Pons (tissue), 1 donor: ENCODE measurements around the gene MYO1E.
A peak's percentile ranks its signal among the peaks of the same experiment; 100 is the strongest.
"Not testable (repeated sequence)": the region's sequence is repeated elsewhere in the genome, so short reads cannot be mapped to it uniquely, and the experiment has no call there.

ENCODE experiments used
- DNase-seq: peaks from one replicate; pipeline ENCODE4 v3.0.0-alpha.2; 2016; ENCODE audit warnings: low spot score

MYO1E gene

DNA sequence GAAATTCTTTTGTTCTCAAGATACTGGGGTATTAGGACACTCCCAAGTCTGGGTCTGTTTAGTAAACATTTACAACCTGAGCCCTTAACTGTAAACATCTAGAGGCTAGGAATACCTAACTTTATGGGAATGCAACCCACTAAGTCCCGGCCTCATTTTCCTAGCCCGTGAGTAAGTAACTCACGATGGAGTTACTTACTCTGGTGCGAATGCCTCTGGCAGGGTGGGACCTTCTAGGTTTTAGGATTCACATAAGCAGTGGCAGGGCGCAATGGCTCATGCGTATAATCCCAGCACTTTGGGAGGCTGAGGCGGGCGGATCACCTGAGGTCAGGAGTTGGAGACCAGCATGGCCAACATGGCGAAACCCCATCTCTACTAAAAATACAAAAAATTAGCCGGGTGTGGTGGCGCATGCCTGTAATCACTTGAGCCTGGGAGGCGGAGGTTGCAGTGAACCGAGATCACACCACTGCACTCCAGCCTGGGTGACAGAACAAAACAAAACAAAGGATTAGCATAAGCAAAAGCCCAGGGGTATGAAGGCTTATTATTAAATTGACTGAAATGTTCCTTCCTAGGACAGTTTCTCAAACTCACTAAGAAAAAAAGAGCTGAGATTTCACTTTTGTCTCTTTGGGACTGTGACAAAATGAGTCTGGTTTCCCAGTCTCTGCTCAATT is 14.7 kb upstream of the MYO1E start:
- DNase-seq, result not testable (repeated sequence)

DNA sequence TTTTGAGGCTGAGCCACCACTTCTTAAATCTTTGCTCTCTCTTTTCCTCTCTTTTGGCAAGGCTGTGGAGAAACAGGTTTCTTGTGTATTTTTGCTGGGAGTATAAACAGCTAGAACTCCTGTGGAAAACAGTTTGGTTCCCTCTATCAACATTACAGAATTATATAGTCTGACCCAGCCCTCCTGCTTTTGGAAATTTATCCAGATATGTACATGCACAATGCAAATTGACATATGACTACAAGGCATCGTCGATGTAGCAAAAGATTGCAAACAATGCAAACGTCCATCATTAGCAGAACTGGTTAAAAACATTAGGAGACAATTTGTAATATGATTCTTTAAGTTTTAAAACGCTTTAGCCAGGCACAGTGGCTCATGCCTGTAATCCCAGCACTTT is 12.5 kb upstream of the MYO1E start:
- no peak for DNase-seq

DNA sequence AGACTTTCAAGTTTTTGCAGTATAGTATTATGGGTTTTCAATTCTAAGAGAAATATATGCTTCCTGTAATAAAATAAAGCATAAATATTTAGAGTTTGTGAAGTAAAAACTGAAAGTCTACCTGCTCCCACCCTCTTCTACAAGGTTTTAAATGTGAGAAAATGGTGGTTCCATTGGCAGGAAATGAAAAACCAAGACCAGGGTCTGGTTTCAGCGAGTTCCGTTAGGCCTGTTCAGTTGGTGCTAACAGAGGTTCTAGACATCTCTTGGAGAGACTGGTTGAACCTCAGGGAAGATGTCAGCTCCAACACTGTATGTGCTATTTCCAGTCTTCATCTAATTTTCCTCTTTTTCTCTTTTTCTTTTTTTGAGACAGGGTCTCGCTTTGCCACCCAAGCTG is 11.8 kb upstream of the MYO1E start:
- no peak for DNase-seq

GRCh38 chr15:59380902-59381610 is 8.4 kb upstream of the MYO1E start:
- no peak for DNase-seq

DNA sequence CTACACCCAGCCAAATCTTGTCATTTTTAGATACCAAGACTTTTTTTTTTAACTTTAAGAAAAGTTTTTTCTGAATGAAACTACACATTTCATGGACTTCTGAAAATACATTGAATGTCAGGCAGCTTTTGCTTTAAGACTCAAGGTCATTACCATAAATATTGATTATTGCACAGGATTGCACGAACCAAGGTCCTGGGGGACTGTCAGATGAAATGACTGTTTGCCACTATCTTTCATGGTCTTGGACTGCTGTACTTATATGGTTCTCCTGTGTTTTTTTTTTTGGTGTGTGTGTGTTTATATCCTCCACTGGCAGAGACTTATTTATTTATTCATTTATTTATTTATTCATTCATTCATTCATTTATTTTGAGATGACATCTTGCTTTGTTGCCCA is 6.9 kb upstream of the MYO1E start:
- DNase-seq, result no peak

DNA sequence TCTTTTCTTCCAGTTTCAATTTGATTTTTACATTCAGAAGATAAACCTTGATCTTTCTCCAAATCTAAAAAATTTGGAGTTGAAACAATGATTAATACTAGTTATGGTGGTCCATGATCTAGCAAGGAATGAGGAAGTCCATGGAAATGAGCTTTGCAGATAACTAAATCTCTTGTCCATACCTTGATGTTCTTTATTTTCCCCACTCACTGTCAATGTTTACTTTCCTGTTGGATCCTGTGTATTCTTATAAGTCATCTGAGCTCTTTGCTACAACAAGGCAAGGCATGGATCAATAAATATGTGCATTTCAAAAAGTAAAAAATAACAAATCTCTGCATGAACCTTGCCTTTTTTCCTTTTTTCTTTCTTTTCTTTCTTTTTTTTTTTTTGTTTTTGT is 6.2 kb upstream of the MYO1E start:
- DNase-seq, result no peak

DNA sequence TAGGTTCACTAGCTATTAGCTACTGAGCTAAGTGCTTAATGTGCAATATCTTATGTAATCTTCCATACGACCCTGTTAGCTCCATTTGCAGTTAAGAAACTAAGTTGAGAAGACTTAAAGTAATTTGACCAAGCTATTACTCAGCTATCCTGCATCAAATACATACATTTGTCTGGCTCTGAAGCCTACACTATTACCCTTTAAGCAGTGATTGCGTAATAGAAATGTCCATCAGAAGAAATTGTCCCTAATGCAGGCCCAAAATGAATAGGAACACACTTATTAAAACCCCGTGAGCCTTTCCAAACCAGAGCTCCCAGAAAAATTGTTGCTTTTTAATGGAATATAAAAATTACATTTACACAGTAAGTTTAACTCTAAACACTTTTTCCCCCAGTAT is 5.3 kb upstream of the MYO1E start:
- DNase-seq, result no peak

DNA sequence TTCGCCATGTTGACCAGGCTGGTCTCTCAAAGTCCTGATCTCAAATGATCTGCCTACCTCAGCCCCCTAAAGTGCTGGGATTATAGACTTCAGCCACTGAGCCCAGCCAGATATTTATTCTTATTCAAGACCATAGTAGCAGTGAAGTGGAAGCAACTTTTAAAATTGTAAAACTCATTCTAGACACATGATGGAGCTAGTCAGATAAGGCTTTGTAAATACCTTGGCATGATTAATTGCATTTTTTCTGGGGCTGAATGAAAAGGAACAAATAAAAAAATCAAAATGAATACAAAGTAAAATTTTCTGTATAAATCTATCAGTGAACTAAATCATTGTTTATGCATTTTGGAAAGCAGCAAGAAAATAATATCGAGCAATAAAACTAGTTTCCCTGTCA is 4.1 kb upstream of the MYO1E start:
- peak; percentile 60 for DNase-seq

- DNase-seq, result no peak
These were observed 544 bp upstream of the MYO1E start for GRCh38 chr15:59373215-59373614.

- DNase-seq, result no peak
These were observed 966 bp downstream of the MYO1E start for GRCh38 chr15:59371458-59372351.

- DNase-seq, result no peak
These were observed 3.1 kb downstream of the MYO1E start for GRCh38 chr15:59369597-59369996.

DNA sequence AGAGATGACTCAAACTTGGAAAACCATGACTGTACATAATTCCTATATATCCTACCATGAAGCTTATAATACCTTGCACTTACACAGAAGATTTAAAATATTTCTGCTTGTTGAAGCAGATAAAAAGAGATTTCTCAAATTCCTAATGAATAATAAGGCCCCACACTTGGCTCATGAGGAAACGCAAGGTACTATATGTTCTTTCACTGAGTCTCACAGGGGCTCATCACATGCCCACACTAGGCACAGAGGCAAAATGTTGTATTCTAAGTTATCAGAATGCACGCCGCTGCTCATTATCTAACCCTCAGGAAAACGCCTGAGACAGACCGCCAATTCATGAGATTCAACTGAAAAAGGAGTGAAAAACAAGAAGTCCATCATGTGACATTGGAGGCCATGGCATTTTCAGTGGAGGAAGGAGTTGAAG is 5.6 kb downstream of the MYO1E start:
- DNase-seq, result peak; percentile 77

GRCh38 chr15:59366333-59367021 is 6.2 kb downstream of the MYO1E start:
- DNase-seq, result no peak

DNA sequence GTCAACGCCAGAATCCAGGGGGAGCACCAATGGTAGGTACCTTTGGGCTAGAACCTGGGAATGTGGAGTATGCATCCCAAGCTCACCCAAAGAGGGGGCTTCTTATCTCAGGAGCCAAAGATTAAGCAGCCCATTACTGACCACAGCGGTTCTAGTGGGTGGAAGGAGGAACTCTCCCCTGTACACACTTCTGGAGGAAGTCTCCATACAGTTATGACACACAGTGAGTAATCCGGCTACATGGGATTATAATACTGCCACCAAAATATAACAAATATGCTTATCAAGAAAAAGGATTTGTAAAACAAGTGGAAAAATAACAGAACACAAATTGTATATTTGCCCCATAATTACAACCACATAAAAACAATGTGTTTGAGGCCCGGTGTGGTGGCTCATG is 8.4 kb downstream of the MYO1E start:
- no peak for DNase-seq

DNA sequence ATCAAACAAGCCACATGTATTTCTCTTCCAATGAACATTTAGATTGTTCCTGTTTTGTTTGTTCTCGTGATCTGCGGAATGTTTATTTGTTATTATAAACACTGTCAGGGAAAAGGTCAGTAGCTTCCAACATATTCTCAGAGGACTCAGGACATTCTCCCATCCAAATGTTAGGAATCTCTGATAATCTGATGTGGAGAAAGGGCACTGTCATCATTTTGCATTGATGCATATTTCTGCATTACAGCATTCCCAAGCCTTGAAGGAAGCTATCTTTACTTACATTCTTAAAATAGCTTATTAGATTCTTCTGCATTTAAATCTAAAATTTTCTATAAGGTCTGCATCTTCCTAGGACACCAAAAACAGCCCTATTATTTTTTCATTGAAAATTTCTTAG is 10.3 kb downstream of the MYO1E start:
- no peak for DNase-seq

GRCh38 chr15:59360896-59361295 is 11.8 kb downstream of the MYO1E start:
- no peak for DNase-seq

DNA sequence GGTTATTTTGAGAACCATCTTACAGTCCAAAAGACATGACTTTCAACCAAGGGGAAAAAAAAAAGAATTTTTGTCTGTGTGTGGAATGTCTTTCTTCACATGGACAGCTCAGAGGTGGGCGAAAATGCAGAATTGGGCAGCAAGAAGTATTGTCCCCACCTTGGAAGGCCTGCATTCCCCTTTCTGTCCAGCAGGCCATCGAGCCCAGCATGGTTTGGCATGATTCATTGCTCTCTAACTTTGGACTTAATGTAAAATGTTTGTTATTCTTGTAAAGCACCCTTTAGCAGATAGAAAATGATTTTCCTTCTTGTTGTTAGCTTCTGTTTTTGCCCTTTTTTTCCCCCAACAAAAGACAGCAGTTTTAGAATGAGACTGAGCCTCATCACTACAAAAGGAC is 12.4 kb downstream of the MYO1E start:
- no peak for DNase-seq

DNA sequence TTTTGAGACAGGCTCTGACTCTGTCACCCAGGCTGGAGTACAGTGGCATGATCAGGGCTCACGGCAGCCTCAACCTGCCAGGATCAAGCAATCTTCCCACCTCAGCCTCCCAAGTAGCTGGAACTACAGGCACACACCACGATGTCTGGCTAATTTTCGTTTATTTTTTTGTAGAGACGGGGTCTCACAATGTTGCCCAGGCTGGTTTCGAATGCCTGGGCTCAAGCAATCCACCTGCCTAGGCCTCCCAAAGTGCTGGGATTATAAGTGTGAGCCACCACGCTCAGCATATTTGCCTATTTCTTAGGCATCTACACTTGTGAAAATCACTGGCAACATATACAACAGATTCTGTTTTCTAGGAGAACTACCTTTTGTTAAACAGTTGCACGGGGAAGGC is 16.9 kb downstream of the MYO1E start:
- no peak for DNase-seq

- DNase-seq, result no peak
These were observed 18.1 kb downstream of the MYO1E start for GRCh38 chr15:59354417-59355031.

GRCh38 chr15:59353994-59354416 is 18.7 kb downstream of the MYO1E start:
- no peak for DNase-seq

- DNase-seq, result no peak
These were observed 20.0 kb downstream of the MYO1E start for GRCh38 chr15:59352683-59353082.

DNA sequence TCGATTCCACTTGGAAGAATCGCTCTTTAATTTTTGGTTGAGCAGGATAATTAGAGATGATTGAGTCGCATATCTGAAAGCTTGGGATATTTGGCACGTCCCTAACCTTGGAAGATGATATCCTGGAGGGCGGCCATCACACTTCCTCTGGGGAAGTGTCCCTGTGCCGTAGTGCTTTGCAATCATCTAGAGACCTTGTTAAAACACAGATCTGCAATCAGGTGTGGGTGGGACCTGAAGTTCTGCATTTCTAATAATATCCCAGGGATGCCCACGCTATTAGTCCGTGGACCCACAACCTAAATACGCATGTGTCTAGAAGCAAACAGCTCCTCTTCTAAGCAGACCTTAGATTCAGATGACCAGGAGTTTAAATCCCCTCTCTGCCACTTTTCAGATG is 20.5 kb downstream of the MYO1E start:
- no peak for DNase-seq
